A549 (cell line): ENCODE results near the gene DPF1. TPM values are rescaled to one million over a fixed set of nuclear protein-coding genes. Genes with fewer than 3 reads are reported as not detected.

Source experiments
- ATAC-seq, 2 experiments: fragments of 200-7000 bp in 1 of 2; fragments of >200 bp in 1 of 2; cut with Nextera tagmentation in 1 of 2; cut with Tn5 transposase in 1 of 2; 3 replicates each; pipeline versions ENCODE4 v1.8.0 to v1.9.1; 2018 to 2020; ENCODE audit warnings: mild to moderate bottlenecking in 1 of 2, moderate library complexity in 1 of 2
- CTCF ChIA-PET: fragments of 300-600 bp; sonication (Branson Sonifier 250); formaldehyde crosslinking; extraction: SDS; loops from one replicate; lab custom pipeline; 2021; ENCODE audit warnings: antibody characterized with exemption, inconsistent platforms; lab: Yijun Ruan, JAX
- POLR2A ChIA-PET: fragments of 350-600 bp; formaldehyde crosslinking; extraction: SDS; loops from one replicate; lab custom pipeline; 2021; ENCODE audit warnings: antibody characterized with exemption, inconsistent platforms; lab: Yijun Ruan, JAX
- DNase-seq, 2 experiments: peaks; one replicate each; pipeline versions ENCODE4 v3.0.0 to v3.0.0-alpha.2; 2011 to 2016; ENCODE audit warnings: low read depth in 1 of 2, low spot score in 1 of 2
- FAIRE-seq: peaks from 2 replicates; lab custom pipeline; 2011; peaks lifted over from hg19 to GRCh38; lab: Jason Lieb, UNC
- H3K27ac ChIP-seq, 2 experiments: fragments of >200 bp; sonication (Bioruptor Twin); formaldehyde crosslinking; 3 replicates each; pipeline ENCODE4 v1.5.1; 2016 to 2017
- H3K4me1 ChIP-seq: fragments of >200 bp; sonication (Bioruptor Twin); formaldehyde crosslinking; 3 replicates; pipeline ENCODE4 v1.6.1; 2016
- H3K4me2 ChIP-seq: fragments of >200 bp; sonication (Bioruptor Twin); formaldehyde crosslinking; 3 replicates; pipeline ENCODE4 v1.6.1; 2016
- H3K4me3 ChIP-seq: fragments of >200 bp; sonication (Bioruptor Twin); formaldehyde crosslinking; 3 replicates; pipeline ENCODE4 v1.5.1; 2016
- H3K9me3 ChIP-seq: fragments of >200 bp; sonication (Bioruptor Twin); formaldehyde crosslinking; 3 replicates; pipeline ENCODE4 v1.6.1; 2016
- BHLHE40 ChIP-seq: IDR thresholded peaks from 2 replicates; pipeline ENCODE4 v1.6.1; 2012; ENCODE audit warnings: low read depth, low read length, inconsistent platforms
- CBX2 ChIP-seq: fragments of 200-600 bp; sonication (generic); IDR thresholded peaks from 2 replicates; pipeline ENCODE4 v1.6.1; 2016; ENCODE audit warnings: low read depth, mild to moderate bottlenecking, borderline replicate concordance
- EP300 ChIP-seq, 2 experiments: fragments of >200 bp; sonication (Bioruptor Twin); formaldehyde crosslinking; IDR thresholded peaks; 2 replicates in 1 of 2; 3 replicates in 1 of 2; pipeline ENCODE4 v1.6.1; 2016 to 2017
- HES2 ChIP-seq: fragments of >200 bp; sonication (Bioruptor Twin); formaldehyde crosslinking; IDR thresholded peaks from 2 replicates; pipeline ENCODE4 v1.6.1; 2016
- HEYL ChIP-seq: fragments of 250-450 bp; sonication (Bioruptor Pico); IDR thresholded peaks from 2 replicates; pipeline ENCODE4 v1.8.0; 2021; ENCODE audit warnings: mild to moderate bottlenecking, moderate library complexity
- HOXB5 ChIP-seq: fragments of 250-450 bp; sonication (Bioruptor Pico); IDR thresholded peaks from 2 replicates; pipeline ENCODE4 v1.5.0; 2020; ENCODE audit warnings: mild to moderate bottlenecking, moderate library complexity
- JUNB ChIP-seq: fragments of >200 bp; sonication (Bioruptor Twin); formaldehyde crosslinking; IDR thresholded peaks from 2 replicates; pipeline ENCODE4 v1.6.1; 2016
- KDM1A ChIP-seq: fragments of 200-600 bp; sonication (generic); IDR thresholded peaks from 2 replicates; pipeline ENCODE4 v1.6.1; 2016; ENCODE audit warnings: low read depth, mild to moderate bottlenecking
- MAFK ChIP-seq: fragments of 450-650 bp; IDR thresholded peaks from 2 replicates; pipeline ENCODE4 v1.6.1; 2014; ENCODE audit not compliant: partially characterized antibody
- MAX ChIP-seq: IDR thresholded peaks from 2 replicates; pipeline ENCODE4 v1.6.1; 2012
- MAZ ChIP-seq: fragments of 150-350 bp; IDR thresholded peaks from 2 replicates; pipeline ENCODE4 v1.6.1; 2014; ENCODE audit warnings: antibody characterized with exemption, low read depth, low read length, borderline replicate concordance
- NR3C1 ChIP-seq: fragments of >200 bp; sonication (Bioruptor Twin); formaldehyde crosslinking; IDR thresholded peaks from 3 replicates; pipeline ENCODE4 v1.6.1; 2017
- PBX3 ChIP-seq: IDR thresholded peaks from 2 replicates; pipeline ENCODE4 v1.6.1; 2012
- POLR2A ChIP-seq: IDR thresholded peaks from 2 replicates; pipeline ENCODE4 v1.6.1; 2012; ENCODE audit warnings: mild to moderate bottlenecking, low read length
- RARB ChIP-seq: fragments of 250-450 bp; sonication (Bioruptor Pico); IDR thresholded peaks from 2 replicates; pipeline ENCODE4 v1.8.0; 2021; ENCODE audit warnings: mild to moderate bottlenecking, moderate library complexity
- RFX5 ChIP-seq: fragments of 450-650 bp; IDR thresholded peaks from 2 replicates; pipeline ENCODE4 v1.7.1; 2014; ENCODE audit warnings: antibody characterized with exemption, mild to moderate bottlenecking, moderate library complexity
- SMC3 ChIP-seq: fragments of >200 bp; sonication (Bioruptor Twin); formaldehyde crosslinking; IDR thresholded peaks from 3 replicates; pipeline ENCODE4 v1.6.1; 2018; ENCODE audit warnings: inconsistent platforms
- USF2 ChIP-seq: fragments of 450-650 bp; IDR thresholded peaks from 2 replicates; pipeline ENCODE4 v1.6.1; 2014; ENCODE audit warnings: antibody characterized with exemption
- ZSCAN20 ChIP-seq: fragments of 250-450 bp; sonication (Bioruptor Pico); IDR thresholded peaks from 2 replicates; pipeline ENCODE4 v1.8.0; 2022; ENCODE audit warnings: mild to moderate bottlenecking, moderate library complexity
- WGBS: methylation state at CpG from one replicate; pipeline ENCODE4 v1.1.6; 2017; ENCODE audit errors: missing lambda C conversion rate; 5-methylcytosine and 5-hydroxymethylcytosine counted together
- polyA plus RNA-seq, 4 experiments: library from polyadenylated mRNA; depleted of rRNA in 3 of 4; stranded (reverse); fragments of >200 nt; fragmentation: RNase III in 1 of 4; extraction: RNeasy Plus Mini Kit Qiagen cat#74134 plus additional on column Dnase treatment in 1 of 4; gene quantifications; 2 replicates in 3 of 4; 3 replicates in 1 of 4; pipeline ENCODE4 v1.2.3, GENCODE V29; 2011 to 2017
- TF ChIP-seq, protein P1 (sequence below): fragments of >200 bp; sonication (Bioruptor Twin); formaldehyde crosslinking; IDR thresholded peaks from 3 replicates; pipeline ENCODE4 v1.5.1; 2016
- TF ChIP-seq, protein P2 (sequence below): fragments of 250-450 bp; sonication (Bioruptor Pico); IDR thresholded peaks from 2 replicates; pipeline ENCODE4 v1.5.0; 2021; ENCODE audit warnings: mild to moderate bottlenecking, moderate library complexity, borderline replicate concordance
- TF ChIP-seq, protein P3 (sequence below): fragments of 150-350 bp; IDR thresholded peaks from 2 replicates; pipeline ENCODE4 v1.6.1; 2014; ENCODE audit warnings: low read depth, mild to moderate bottlenecking, low read length
- TF ChIP-seq, protein P4 (sequence below): IDR thresholded peaks from 2 replicates; pipeline ENCODE4 v1.6.1; 2012; ENCODE audit warnings: low read depth, borderline replicate concordance

The DPF1 gene
- polyA plus RNA-seq, 2 of the 4 experiments (the other 2 are of a cell fraction) = 2.1 to 6.8 TPM

DNA sequence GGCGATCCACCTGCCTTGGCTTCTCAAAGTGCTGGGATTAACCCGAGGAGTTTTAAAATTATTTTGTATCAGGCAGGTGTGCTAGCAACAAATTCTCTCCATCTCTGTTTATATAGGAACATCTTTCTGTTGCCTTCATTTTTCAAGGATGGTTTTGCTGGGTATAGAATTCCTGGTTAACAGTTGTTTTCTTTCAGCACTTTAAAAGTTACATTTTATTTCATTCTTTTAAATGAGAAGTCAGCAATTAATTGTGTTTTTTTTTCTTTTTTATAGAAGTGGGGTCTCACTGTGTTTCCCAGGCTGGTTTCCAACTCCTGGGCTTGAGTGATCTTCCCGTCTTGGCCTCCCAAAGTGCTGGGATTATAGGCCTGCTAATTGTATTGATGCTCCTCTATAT, 44.0 kb downstream of the DPF1 start:
- peak; percentile 67 for FAIRE-seq
- Histone ChIP-seq H3K4me3 (no peak overlapping the region), H3K4me1 (no peaks in the 10 kb centered on the region), H3K27ac (no peak overlapping the region), H3K4me2 (no peak overlapping the region), H3K9me3 (peaks cover 13% of the 10 kb centered on the region)
- ChIA-PET CTCF (interaction anchor here (0.9 to 1.3 kb wide), 3 partner anchors 37 to 180 kb away, joined by 3 read pairs; no protein-coding TSS in a partner anchor), POLR2A (no interaction called here)
- TF ChIP-seq MAFK = peak; percentile 69
- no peak for TF ChIP-seq NR3C1
- no peak for DNase-seq
- no peak for ATAC-seq
- WGBS = 91% methylated on average over 3 of the region's 3 CpGs

DNA sequence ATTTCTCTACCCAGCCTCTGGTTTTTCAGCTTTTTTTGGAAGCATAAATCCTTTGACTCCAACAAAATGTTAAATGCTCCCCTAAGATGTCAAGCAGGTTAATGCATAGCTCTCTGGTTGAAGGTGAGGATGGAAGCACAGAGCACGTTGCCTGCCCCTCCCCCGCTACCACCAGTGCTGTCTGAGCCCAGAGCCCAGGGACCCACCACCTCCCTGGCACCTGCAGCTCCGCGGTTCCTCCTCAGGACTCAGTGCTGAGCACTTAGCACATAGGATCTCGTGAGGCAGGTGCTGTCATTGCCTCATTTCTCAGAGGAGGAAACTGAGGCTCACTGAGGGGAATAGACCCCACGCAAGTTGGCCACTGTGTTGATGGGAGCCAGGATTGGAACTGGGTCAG, 48.6 kb downstream of the DPF1 start:
- H3K27ac ChIP-seq = no peak overlapping the region
- TF ChIP-seq HES2 (no peak), USF2 (no peak), EP300 (IDR thresholded peaks at IDR 0.05) (no peak), RARB (CRISPR knock-in tag) (no peak), PBX3 (no peak), KDM1A (no peak), BHLHE40 (no peak), RFX5 (no peak), SMC3 (no peak)
- TF ChIP-seq, protein P1, sequence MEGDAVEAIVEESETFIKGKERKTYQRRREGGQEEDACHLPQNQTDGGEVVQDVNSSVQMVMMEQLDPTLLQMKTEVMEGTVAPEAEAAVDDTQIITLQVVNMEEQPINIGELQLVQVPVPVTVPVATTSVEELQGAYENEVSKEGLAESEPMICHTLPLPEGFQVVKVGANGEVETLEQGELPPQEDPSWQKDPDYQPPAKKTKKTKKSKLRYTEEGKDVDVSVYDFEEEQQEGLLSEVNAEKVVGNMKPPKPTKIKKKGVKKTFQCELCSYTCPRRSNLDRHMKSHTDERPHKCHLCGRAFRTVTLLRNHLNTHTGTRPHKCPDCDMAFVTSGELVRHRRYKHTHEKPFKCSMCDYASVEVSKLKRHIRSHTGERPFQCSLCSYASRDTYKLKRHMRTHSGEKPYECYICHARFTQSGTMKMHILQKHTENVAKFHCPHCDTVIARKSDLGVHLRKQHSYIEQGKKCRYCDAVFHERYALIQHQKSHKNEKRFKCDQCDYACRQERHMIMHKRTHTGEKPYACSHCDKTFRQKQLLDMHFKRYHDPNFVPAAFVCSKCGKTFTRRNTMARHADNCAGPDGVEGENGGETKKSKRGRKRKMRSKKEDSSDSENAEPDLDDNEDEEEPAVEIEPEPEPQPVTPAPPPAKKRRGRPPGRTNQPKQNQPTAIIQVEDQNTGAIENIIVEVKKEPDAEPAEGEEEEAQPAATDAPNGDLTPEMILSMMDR = no peak
- TF ChIP-seq, protein P2, sequence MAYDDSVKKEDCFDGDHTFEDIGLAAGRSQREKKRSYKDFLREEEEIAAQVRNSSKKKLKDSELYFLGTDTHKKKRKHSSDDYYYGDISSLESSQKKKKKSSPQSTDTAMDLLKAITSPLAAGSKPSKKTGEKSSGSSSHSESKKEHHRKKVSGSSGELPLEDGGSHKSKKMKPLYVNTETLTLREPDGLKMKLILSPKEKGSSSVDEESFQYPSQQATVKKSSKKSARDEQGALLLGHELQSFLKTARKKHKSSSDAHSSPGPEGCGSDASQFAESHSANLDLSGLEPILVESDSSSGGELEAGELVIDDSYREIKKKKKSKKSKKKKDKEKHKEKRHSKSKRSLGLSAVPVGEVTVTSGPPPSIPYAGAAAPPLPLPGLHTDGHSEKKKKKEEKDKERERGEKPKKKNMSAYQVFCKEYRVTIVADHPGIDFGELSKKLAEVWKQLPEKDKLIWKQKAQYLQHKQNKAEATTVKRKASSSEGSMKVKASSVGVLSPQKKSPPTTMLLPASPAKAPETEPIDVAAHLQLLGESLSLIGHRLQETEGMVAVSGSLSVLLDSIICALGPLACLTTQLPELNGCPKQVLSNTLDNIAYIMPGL (CRISPR knock-in tag) = no peak
- ChIA-PET POLR2A (no interaction called here), CTCF (interaction anchor here (0.6 to 3.5 kb wide), 12 partner anchors 13 to 412 kb away, joined by 3 to 11 read pairs (median 4); no protein-coding TSS in a partner anchor)
- no peaks in the 10 kb centered on the region for H3K4me1 ChIP-seq
- H3K9me3 ChIP-seq = peaks cover 9% of the 10 kb centered on the region
- DNase-seq = no peak
- WGBS = 85% methylated on average over 6 of the region's 6 CpGs
- no peak overlapping the region for H3K4me2 ChIP-seq
- FAIRE-seq = peak; percentile 79
- no peak overlapping the region for H3K4me3 ChIP-seq
- peak in 1 of 2 experiments; percentile 4; a peak in 1 of 6 replicates for ATAC-seq

DNA sequence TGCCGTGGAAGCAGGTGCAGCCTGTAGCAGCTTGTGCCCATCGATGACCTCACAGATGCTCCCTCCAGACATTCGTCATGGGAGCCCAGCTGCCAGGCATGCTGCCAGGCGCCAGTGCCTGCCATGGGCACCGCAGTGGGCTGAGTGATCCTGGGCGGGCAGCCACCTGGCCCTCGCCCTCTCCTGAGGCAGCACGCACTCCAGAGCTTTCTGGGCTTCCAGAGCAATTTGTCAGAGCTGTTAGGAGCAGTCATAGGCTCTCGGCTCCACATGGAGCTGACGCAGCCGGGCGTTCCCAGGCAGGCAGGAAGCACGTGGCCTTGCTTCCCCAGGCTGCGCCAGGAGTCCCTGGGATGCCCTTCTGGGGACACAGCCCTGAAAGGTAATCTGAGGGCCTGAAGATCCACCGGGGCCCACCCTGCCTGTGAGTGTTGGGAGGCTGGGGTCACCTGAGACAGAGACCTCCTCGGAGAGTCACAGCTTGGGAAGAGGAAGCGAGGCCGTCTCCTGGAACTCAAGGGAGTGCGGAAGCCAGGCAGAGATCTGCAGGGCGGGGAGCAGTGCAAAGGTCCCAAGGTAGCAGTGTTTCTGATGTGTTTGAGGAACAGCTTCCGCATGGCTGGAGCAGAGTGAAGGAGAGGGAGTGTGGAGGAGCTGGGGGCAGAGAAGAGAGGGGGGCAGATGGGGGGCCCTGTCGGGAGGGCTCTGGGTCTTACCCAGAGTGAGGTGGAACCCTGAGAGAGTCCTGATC, 50.6 kb downstream of the DPF1 start:
- Histone ChIP-seq H3K27ac (no peak overlapping the region), H3K9me3 (no peaks in the 10 kb centered on the region), H3K4me3 (no peak overlapping the region), H3K4me2 (no peak overlapping the region), H3K4me1 (no peaks in the 10 kb centered on the region)
- ATAC-seq = peak; percentile 9 to 20; a peak in 3 of 6 replicates
- no peak for FAIRE-seq
- ChIA-PET POLR2A (no interaction called here), CTCF (interaction anchor here (0.6 to 3.5 kb wide), 10 partner anchors 10 to 271 kb away, joined by 3 to 13 read pairs (median 3); no protein-coding TSS in a partner anchor)
- no peak for DNase-seq
- WGBS = 92% methylated on average over 22 of the region's 22 CpGs
- no peak for TF ChIP-seq MAX
- TF ChIP-seq HOXB5 = no peak
- no peak for TF ChIP-seq ZSCAN20
- TF ChIP-seq, protein P3, sequence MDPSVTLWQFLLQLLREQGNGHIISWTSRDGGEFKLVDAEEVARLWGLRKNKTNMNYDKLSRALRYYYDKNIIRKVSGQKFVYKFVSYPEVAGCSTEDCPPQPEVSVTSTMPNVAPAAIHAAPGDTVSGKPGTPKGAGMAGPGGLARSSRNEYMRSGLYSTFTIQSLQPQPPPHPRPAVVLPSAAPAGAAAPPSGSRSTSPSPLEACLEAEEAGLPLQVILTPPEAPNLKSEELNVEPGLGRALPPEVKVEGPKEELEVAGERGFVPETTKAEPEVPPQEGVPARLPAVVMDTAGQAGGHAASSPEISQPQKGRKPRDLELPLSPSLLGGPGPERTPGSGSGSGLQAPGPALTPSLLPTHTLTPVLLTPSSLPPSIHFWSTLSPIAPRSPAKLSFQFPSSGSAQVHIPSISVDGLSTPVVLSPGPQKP = no peak
- TF ChIP-seq, protein P4, sequence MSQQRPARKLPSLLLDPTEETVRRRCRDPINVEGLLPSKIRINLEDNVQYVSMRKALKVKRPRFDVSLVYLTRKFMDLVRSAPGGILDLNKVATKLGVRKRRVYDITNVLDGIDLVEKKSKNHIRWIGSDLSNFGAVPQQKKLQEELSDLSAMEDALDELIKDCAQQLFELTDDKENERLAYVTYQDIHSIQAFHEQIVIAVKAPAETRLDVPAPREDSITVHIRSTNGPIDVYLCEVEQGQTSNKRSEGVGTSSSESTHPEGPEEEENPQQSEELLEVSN = no peak
- no peak for TF ChIP-seq CBX2
- TF ChIP-seq POLR2A = no peak
- TF ChIP-seq USF2 = no peak
- TF ChIP-seq HEYL (CRISPR knock-in tag) = no peak
- no peak for TF ChIP-seq MAZ
- TF ChIP-seq JUNB = no peak
